ACC112 (cell line): ENCODE data around the gene EXOSC9.
A peak's percentile ranks its signal among the peaks of the same experiment; 100 is the strongest.
"Not testable (repeated sequence)": the region's sequence is repeated elsewhere in the genome, so short reads cannot be mapped to it uniquely, and the experiment has no call there.

Experiments
- H2AFZ ChIP-seq: fragments of 200-600 bp; sonication (generic); one replicate; pipeline ENCODE4 v1.6.0; 2017; ENCODE audit warnings: antibody characterized with exemption, low read length; ENCODE audit not compliant: unreplicated experiment
- H3K27ac ChIP-seq: fragments of 200-600 bp; sonication (generic); 2 replicates; pipeline ENCODE4 v1.5.1; 2014; ENCODE audit warnings: low read depth, mild to moderate bottlenecking, antibody characterized with exemption, low read length, moderate library complexity
- H3K27me3 ChIP-seq: fragments of 200-600 bp; sonication (generic); 2 replicates; pipeline ENCODE4 v1.6.1; 2014; ENCODE audit warnings: mild to moderate bottlenecking, antibody characterized with exemption, low read length, moderate library complexity, mixed read lengths; ENCODE audit not compliant: insufficient read depth
- H3K36me3 ChIP-seq: fragments of 200-600 bp; sonication (generic); 2 replicates; pipeline ENCODE4 v1.6.1; 2016; ENCODE audit warnings: mild to moderate bottlenecking, antibody characterized with exemption, low read length, moderate library complexity, mixed read lengths; ENCODE audit not compliant: insufficient read depth
- H3K4me1 ChIP-seq: fragments of 200-600 bp; sonication (generic); one replicate; pipeline ENCODE4 v1.6.1; 2016; ENCODE audit warnings: low read length, mixed read lengths; ENCODE audit not compliant: insufficient read depth, unreplicated experiment, control insufficient read depth
- H3K4me3 ChIP-seq: fragments of 200-600 bp; sonication (generic); 2 replicates; pipeline ENCODE4 v1.5.1; 2014; ENCODE audit warnings: mild to moderate bottlenecking, low read depth, low read length
- H3K79me2 ChIP-seq: fragments of 200-600 bp; sonication (generic); one replicate; pipeline ENCODE4 v1.6.0; 2016; ENCODE audit warnings: low read length; ENCODE audit not compliant: control insufficient read depth, unreplicated experiment, insufficient read depth

EXOSC9 gene

DNA sequence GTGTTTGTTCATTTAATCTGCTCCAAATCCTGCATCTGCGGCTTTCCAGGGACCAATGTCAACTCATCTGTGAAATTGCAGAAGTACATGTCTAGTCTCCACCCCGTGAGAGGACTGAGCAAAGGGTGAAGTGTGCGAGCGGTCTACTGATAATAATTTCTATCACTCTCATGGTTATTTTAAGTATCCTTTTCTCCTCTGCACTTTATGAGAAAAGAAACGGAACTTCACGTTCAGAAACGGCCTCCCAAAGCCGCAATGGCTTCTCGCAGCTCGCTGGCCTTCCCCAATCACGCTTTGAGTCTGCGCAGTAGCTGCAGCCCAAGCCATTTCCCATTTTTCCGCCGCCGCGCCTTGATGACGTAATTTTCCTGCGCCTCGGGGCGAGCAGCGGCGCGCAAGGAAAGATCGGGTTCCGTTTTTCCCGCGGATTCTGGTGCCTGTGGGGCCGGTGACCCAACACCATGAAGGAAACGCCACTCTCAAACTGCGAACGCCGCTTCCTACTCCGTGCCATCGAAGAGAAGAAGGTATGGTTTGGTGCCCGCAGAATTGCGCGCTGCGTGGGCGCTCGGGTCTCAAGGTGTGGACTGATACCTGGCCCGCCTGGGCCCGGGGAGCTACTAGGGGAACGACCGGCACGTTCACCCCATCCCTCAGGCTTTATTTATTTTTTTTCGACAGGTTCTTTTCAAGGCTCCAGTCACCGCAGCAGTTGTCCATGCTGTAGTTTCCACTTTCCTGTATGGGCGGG lies at the start of gene EXOSC9:
Gene EXOSC9, plus strand, starts transcription at position 363 of the 754 bp plus-strand sequence. Its CDS starts 102 bp downstream, at position 465.
- H3K4me3 ChIP-seq, result peak within 1 kb of the TSS; percentile 100
- H3K79me2 ChIP-seq, result peaks cover 41% of the 10 kb centered on the region
- H3K4me1 ChIP-seq, result peaks cover 28% of the 10 kb centered on the region
- peak within 1 kb of the TSS; percentile 99 for H2AFZ ChIP-seq
- H3K36me3 ChIP-seq, result peaks cover 28% of the 10 kb centered on the region
- no peaks in the 10 kb centered on the region for H3K27me3 ChIP-seq
- peak within 1 kb of the TSS; percentile 81 for H3K27ac ChIP-seq

DNA sequence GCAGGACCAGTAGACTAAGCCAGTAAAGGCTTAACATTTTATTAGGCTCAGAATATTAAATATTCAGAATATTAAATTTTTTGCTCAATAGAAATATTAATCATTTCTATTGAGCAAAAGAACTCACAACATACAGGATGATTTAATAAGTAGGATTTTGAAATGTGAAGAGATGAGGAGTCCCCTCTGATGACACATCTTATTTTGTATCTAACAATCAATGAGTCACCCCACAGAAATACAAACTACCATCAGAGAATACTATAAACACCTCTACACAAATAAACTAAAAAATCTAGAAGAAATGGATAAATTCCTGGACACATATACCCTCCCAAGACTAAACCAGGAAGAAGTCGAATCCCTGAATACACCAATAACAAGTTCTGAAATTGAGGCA lies 49.0 kb upstream of the EXOSC9 start:
- not testable (repeated sequence) for H2AFZ ChIP-seq

DNA sequence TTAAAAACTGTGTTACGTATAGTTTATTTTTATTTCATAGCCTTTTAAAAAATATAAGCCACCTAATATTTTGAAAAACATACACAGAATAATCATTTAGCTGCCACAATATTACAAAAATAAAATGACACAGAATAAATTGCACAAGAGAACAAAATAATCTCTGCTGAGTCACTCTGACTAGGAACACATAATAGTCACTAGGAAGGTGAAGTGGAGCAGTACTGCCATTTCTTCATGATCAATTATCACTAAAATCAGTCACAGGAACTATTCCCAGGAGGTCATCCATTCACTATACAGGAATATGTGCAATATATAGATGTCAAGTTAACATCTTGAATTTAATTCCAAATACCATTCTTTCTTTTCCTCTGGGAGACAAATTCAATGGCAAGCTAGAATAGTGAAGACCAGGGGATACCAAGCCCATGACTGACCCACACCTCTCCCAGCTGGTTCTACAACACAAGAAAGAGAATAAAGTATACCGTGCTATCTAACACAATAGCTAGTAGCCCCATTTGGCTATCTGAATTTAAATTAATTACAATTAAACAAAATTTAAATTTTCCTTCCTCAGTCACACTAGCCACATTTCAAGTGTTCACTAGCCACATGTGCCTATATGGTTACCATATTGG lies 42.1 kb upstream of the EXOSC9 start:
- Histone ChIP-seq H3K79me2 (no peaks in the 10 kb centered on the region), H3K27ac (peak overlapping the region; percentile 57), H3K4me3 (no peak overlapping the region), H3K36me3 (no peaks in the 10 kb centered on the region), H3K27me3 (no peaks in the 10 kb centered on the region), H3K4me1 (peaks cover 9% of the 10 kb centered on the region), H2AFZ (no peak overlapping the region)

More for the DNA sequence above, 49.0 kb upstream of the EXOSC9 start:
- not testable (repeated sequence) for H3K36me3 ChIP-seq, H3K79me2 ChIP-seq, H3K4me1 ChIP-seq, H3K4me3 ChIP-seq, H3K27me3 ChIP-seq, H3K27ac ChIP-seq

GRCh38 chr4:121760205-121760604 lies 40.9 kb upstream of the EXOSC9 start:
- Histone ChIP-seq H3K79me2 (no peaks in the 10 kb centered on the region), H3K4me1 (peaks cover 9% of the 10 kb centered on the region), H3K27ac (no peak overlapping the region), H2AFZ (no peak overlapping the region), H3K4me3 (no peak overlapping the region), H3K27me3 (no peaks in the 10 kb centered on the region), H3K36me3 (no peaks in the 10 kb centered on the region)

- H3K27me3 ChIP-seq, result no peaks in the 10 kb centered on the region
- peak overlapping the region; percentile 83 for H3K4me3 ChIP-seq
- no peaks in the 10 kb centered on the region for H3K79me2 ChIP-seq
- H3K4me1 ChIP-seq, result peaks cover 6% of the 10 kb centered on the region
- H3K36me3 ChIP-seq, result no peaks in the 10 kb centered on the region
- H2AFZ ChIP-seq, result peak overlapping the region; percentile 90
- H3K27ac ChIP-seq, result no peak overlapping the region
Measured at GRCh38 chr4:121764303-121764701, 36.8 kb upstream of the EXOSC9 start.

DNA sequence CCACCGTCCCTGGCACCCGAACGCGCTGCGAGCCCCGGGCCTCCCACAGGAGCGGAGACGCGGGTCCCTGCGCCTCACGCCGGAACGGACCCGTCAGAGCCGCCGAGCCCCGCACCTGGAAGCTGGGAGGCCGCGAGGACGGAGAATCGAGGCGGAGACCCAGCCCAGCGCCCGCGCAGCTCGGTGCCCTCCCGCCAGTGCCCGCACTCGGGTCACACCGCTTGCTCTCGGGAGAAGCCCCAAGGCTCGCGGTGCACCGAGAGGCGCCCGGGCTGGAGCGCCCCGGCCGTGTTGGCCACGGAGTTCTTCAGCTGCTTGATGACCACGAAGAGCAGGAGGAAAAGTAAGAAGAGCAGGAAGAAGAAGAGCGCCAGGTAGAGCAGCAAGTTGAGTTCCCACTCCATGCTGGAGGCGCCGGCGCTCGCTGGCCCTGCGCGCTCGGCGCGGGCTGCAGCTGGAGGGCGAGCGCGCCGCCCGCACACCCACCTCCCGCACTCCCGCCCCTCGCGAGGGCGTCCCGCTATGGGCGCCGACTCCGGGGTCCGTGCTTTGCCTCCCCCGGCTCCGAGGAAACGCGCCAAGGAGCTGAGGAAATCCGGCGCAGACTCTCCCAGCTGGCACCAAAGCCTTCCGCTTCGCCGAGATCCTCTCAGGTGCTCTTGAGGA lies 36.3 kb upstream of the EXOSC9 start, which contains the start of gene SMIM43:
Gene SMIM43, minus strand, starts transcription at position 463 of the 666 bp plus-strand sequence. Its CDS starts 59 bp downstream, at position 404.
- Histone ChIP-seq H3K4me1 (peaks cover 6% of the 10 kb centered on the region), H3K79me2 (no peaks in the 10 kb centered on the region), H3K27ac (no peak within 1 kb of the TSS), H3K36me3 (no peaks in the 10 kb centered on the region), H2AFZ (peak within 1 kb of the TSS; percentile 90), H3K4me3 (peak within 1 kb of the TSS; percentile 83), H3K27me3 (no peaks in the 10 kb centered on the region)

DNA sequence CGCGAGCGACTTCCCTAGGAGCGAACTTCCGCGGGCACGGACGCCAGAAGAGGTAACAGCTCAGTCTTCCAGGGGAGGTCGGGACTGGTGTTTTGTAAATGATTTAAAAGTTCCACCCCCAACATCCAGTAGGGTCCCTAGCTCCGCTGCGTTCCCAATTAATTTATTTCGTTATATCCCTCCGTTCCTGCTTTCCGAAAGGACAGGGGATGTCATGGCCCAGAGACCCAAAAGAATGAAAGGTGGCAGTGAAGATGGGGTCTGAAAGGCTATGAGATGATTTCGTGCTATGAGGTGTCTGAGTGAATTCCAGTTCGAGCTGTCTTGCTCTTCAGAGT lies 35.8 kb upstream of the EXOSC9 start:
- H3K79me2 ChIP-seq, result no peaks in the 10 kb centered on the region
- peak overlapping the region; percentile 90 for H2AFZ ChIP-seq
- peak overlapping the region; percentile 83 for H3K4me3 ChIP-seq
- no peaks in the 10 kb centered on the region for H3K27me3 ChIP-seq
- H3K36me3 ChIP-seq, result no peaks in the 10 kb centered on the region
- peaks cover 6% of the 10 kb centered on the region for H3K4me1 ChIP-seq
- H3K27ac ChIP-seq, result no peak overlapping the region

DNA sequence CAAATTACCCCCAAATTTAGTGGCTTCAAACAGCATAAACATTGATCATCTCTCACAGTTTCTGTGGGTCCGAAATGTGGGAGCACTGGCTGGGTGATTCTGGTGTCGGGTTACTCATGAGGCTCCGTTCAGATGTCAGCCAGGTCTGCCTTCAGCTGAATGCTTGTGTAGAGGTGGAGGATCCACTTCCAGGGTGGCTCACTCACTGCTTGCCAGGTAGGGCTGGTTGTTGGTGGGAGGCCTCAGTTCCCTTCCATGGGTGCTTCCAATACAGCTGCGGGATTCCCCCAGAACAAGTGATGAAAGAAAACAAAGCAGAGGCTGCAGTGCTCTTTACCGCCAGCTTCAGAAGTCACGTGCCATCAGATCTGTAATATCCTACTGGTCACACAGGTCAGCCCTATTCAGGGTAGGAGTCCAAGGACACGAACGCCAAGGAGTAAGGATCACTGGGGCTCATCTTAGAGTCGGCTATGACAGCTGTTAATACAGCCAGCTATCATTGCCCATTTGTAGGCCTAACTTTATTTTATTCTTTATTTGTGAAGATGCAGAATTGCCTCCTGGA lies 35.1 kb upstream of the EXOSC9 start:
- peak overlapping the region; percentile 52 for H2AFZ ChIP-seq
- H3K27ac ChIP-seq, result no peak overlapping the region
- H3K27me3 ChIP-seq, result no peaks in the 10 kb centered on the region
- no peaks in the 10 kb centered on the region for H3K36me3 ChIP-seq
- no peaks in the 10 kb centered on the region for H3K79me2 ChIP-seq
- no peak overlapping the region for H3K4me3 ChIP-seq
- peaks cover 6% of the 10 kb centered on the region for H3K4me1 ChIP-seq

GRCh38 chr4:121767166-121767565 lies 34.0 kb upstream of the EXOSC9 start:
- H3K79me2 ChIP-seq, result no peaks in the 10 kb centered on the region
- peaks cover 6% of the 10 kb centered on the region for H3K4me1 ChIP-seq
- H3K27me3 ChIP-seq, result no peaks in the 10 kb centered on the region
- no peak overlapping the region for H2AFZ ChIP-seq
- H3K4me3 ChIP-seq, result no peak overlapping the region
- no peak overlapping the region for H3K27ac ChIP-seq
- no peaks in the 10 kb centered on the region for H3K36me3 ChIP-seq

DNA sequence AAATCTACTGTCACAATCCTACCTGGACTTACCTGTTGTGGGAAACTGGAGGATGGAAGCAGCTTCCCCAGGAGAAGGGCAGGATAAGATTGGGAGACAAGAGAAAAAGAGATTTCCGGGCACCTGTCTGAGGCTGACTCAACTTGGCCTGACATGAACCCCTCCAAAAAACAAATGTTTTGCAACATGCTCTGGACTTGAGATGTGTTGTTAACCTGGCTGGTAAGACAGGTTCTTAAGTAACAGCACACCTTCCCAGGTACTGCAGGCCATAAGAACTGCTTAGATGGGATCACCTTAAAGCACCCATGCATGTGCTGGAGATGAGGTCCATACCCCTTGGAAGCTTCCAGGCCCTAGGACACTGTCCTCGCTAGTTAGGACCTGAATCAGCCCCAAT lies 31.8 kb upstream of the EXOSC9 start:
- Histone ChIP-seq H3K27ac (no peak overlapping the region), H3K4me3 (no peak overlapping the region), H2AFZ (no peak overlapping the region), H3K36me3 (no peaks in the 10 kb centered on the region), H3K79me2 (no peaks in the 10 kb centered on the region), H3K4me1 (peaks cover 6% of the 10 kb centered on the region), H3K27me3 (no peaks in the 10 kb centered on the region)
